Loucy (cell line): ENCODE measurements around the gene EXOSC7.

Experiments
- H2AFZ ChIP-seq: fragments of 200-600 bp; sonication (generic); 2 replicates; pipeline ENCODE4 v1.6.0; 2016; ENCODE audit warnings: antibody characterized with exemption, mild to moderate bottlenecking, low read length, moderate library complexity
- H3F3A ChIP-seq: fragments of 200-600 bp; 2 replicates; pipeline ENCODE4 v1.6.0; 2016; ENCODE audit warnings: antibody characterized with exemption, low read depth, mild to moderate bottlenecking
- H3K27me3 ChIP-seq: fragments of 200-600 bp; sonication (generic); 2 replicates; pipeline ENCODE4 v1.6.1; 2014; ENCODE audit warnings: low read length, mild to moderate bottlenecking; ENCODE audit not compliant: insufficient read depth, poor library complexity, severe bottlenecking
- H3K36me3 ChIP-seq: fragments of 200-600 bp; sonication (generic); 2 replicates; pipeline ENCODE4 v1.6.1; 2016; ENCODE audit warnings: low read length; ENCODE audit not compliant: insufficient read depth
- H3K4me1 ChIP-seq: fragments of 200-600 bp; sonication (generic); 2 replicates; pipeline ENCODE4 v1.5.1; 2014; ENCODE audit warnings: low read length, mild to moderate bottlenecking; ENCODE audit not compliant: insufficient read depth, poor library complexity, severe bottlenecking
- H3K4me2 ChIP-seq: fragments of 200-600 bp; sonication (generic); 2 replicates; pipeline ENCODE4 v1.6.0; 2014; ENCODE audit warnings: antibody characterized with exemption, low read length, low read depth, mild to moderate bottlenecking; ENCODE audit not compliant: poor library complexity, severe bottlenecking
- H3K4me3 ChIP-seq: fragments of 200-600 bp; sonication (generic); 2 replicates; pipeline ENCODE4 v1.5.1; 2014; ENCODE audit warnings: low read length, mild to moderate bottlenecking, mixed read lengths; ENCODE audit not compliant: poor library complexity, severe bottlenecking
- H3K79me2 ChIP-seq: fragments of 200-600 bp; sonication (generic); 2 replicates; pipeline ENCODE4 v1.6.1; 2014; ENCODE audit warnings: low read length; ENCODE audit not compliant: insufficient read depth
- H3K9ac ChIP-seq: fragments of 200-600 bp; sonication (generic); 2 replicates; pipeline ENCODE4 v1.6.0; 2014; ENCODE audit warnings: mild to moderate bottlenecking, low read depth, low read length, moderate library complexity; ENCODE audit not compliant: poor library complexity, severe bottlenecking
- H3K9me2 ChIP-seq: fragments of 200-600 bp; sonication (generic); replicated peaks from 2 replicates; pipeline ENCODE4 v1.6.1; 2016; ENCODE audit warnings: low read depth, low read length, mixed read lengths
- H3K9me3 ChIP-seq: fragments of 200-600 bp; sonication (generic); 2 replicates; pipeline ENCODE4 v1.6.1; 2014; ENCODE audit warnings: mild to moderate bottlenecking, antibody characterized with exemption, low read length, low read depth; ENCODE audit not compliant: insufficient read depth
- H4K20me1 ChIP-seq: fragments of 200-600 bp; sonication (generic); 2 replicates; pipeline ENCODE4 v1.6.0; 2014; ENCODE audit warnings: antibody characterized with exemption, low read length, mild to moderate bottlenecking; ENCODE audit not compliant: insufficient read depth, poor library complexity, severe bottlenecking
- CTCF ChIP-seq: fragments of 200-600 bp; sonication (generic); conservative IDR thresholded peaks from 2 replicates; pipeline ENCODE4 v1.5.1; 2014; ENCODE audit warnings: mild to moderate bottlenecking, antibody characterized with exemption, low read length
- EZH2phosphoT487 ChIP-seq: fragments of 200-600 bp; IDR thresholded peaks from 2 replicates; pipeline ENCODE4 v1.6.1; 2018; ENCODE audit warnings: antibody characterized with exemption, mild to moderate bottlenecking, moderate library complexity, borderline replicate concordance

The EXOSC7 gene

GRCh38 chr3:45023675-45024074, 47.6 kb downstream of the EXOSC7 start:
- Histone ChIP-seq H3K4me3 (no peak overlapping the region), H3K79me2 (no peaks in the 10 kb centered on the region), H3K9ac (no peak overlapping the region), H3K9me3 (no peaks in the 10 kb centered on the region), H3K9me2 (no peaks in the 10 kb centered on the region), H3K4me2 (no peak overlapping the region), H3K4me1 (peaks cover 2% of the 10 kb centered on the region), H4K20me1 (no peaks in the 10 kb centered on the region), H3K27me3 (no peaks in the 10 kb centered on the region), H3K36me3 (no peaks in the 10 kb centered on the region), H2AFZ (no peak overlapping the region), H3F3A (no peaks in the 10 kb centered on the region)
- TF ChIP-seq CTCF (no peak), EZH2phosphoT487 (no peak)

- Histone ChIP-seq H3F3A (no peaks in the 10 kb centered on the region), H3K4me2 (no peak overlapping the region), H3K9me3 (no peaks in the 10 kb centered on the region)
Observed at GRCh38 chr3:45024542-45025255, 48.7 kb downstream of the EXOSC7 start.

GRCh38 chr3:45026038-45026437, 50.0 kb downstream of the EXOSC7 start, which contains the start of gene CLEC3B:
CLEC3B (plus strand) TSS chr3:45026303; CDS start chr3:45026363, 60 bp downstream.
- H3K4me1 ChIP-seq, result no peaks in the 10 kb centered on the region
- no peak within 1 kb of the TSS for H3K4me3 ChIP-seq
- no peak within 1 kb of the TSS for H3K4me2 ChIP-seq
- H3K9me3 ChIP-seq, result no peaks in the 10 kb centered on the region
- no peaks in the 10 kb centered on the region for H4K20me1 ChIP-seq
- TF ChIP-seq CTCF (no peak), EZH2phosphoT487 (no peak)
- no peaks in the 10 kb centered on the region for H3K27me3 ChIP-seq
- no peak within 1 kb of the TSS for H2AFZ ChIP-seq
- H3K79me2 ChIP-seq, result no peaks in the 10 kb centered on the region
- no peak within 1 kb of the TSS for H3K9ac ChIP-seq
- no peaks in the 10 kb centered on the region for H3F3A ChIP-seq
- H3K36me3 ChIP-seq, result no peaks in the 10 kb centered on the region
- H3K9me2 ChIP-seq, result no peaks in the 10 kb centered on the region

More at GRCh38 chr3:45024542-45025255, 48.7 kb downstream of the EXOSC7 start:
- TF ChIP-seq EZH2phosphoT487 (no peak), CTCF (no peak)
- Histone ChIP-seq H2AFZ (no peak overlapping the region), H3K27me3 (no peaks in the 10 kb centered on the region), H3K9ac (no peak overlapping the region), H3K79me2 (no peaks in the 10 kb centered on the region), H3K36me3 (no peaks in the 10 kb centered on the region), H3K9me2 (no peaks in the 10 kb centered on the region), H4K20me1 (no peaks in the 10 kb centered on the region), H3K4me1 (no peaks in the 10 kb centered on the region), H3K4me3 (no peak overlapping the region)
